ENCODE results near the gene SPEF1.

The SPEF1 gene

DNA sequence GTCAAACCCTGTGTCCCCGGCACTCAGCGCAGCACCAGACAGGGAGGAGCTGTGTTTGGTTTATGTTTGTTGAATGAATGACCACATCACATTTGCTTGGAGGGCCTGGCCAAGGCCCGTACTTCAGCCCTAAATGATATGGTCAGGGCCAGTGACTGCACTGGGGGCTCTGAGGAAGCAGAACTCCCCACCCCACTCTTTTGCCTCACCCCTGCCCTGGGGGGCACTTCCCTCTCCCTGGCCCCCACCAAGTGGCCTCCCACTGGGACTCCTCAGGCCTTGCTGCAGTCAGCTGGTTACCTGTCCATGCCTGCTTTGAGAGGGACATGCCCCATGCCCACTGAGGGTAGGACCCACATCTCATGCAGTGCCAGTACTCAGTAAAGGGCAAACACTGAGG lies 16.6 kb downstream of the SPEF1 start:
- no peak for DNase-seq

DNA sequence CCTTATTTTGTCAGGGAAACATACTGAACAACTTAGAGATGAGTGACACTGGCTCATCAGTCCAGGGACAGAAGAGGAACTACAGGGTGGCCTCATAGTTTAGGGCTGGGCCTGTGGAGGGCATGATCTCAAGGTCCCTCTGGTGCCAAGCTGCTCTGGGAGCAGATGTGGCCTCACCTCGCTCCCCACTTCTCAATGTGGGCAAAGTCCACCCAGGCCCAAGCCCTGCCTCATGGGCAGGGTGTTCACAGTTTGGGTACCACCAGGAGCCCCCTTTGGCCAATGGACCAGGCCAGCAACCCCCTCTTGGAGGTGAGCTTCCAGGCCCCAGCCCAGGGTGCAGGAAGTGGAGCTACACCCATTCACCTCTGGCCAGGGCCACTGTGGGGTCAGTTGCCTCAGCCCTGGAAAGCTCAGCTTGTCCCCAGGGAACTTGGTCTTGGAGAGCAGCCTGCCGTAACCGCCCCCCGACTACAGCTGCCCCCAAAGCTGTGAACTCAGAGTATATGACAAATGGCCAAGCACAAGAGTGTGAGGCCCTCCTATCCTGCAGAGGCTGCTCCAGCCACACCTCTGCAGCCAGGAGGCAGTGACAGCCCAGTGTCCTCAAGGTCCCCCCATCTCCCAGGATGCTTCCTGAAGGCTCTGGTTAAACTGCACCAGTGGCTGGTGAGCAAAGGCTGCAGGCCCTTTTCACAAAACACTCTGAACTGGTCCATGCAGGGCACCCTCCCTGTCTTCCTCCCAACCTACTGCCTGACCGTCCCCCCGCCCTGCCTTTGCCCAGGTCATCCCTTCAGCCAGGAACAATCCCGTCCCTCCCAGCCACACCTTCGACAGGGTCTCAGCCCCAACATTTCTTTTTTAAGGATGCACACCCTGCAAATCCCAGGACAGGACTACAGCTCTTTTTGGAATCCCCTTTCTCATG lies 17.3 kb downstream of the SPEF1 start:
- no peak for DNase-seq

DNA sequence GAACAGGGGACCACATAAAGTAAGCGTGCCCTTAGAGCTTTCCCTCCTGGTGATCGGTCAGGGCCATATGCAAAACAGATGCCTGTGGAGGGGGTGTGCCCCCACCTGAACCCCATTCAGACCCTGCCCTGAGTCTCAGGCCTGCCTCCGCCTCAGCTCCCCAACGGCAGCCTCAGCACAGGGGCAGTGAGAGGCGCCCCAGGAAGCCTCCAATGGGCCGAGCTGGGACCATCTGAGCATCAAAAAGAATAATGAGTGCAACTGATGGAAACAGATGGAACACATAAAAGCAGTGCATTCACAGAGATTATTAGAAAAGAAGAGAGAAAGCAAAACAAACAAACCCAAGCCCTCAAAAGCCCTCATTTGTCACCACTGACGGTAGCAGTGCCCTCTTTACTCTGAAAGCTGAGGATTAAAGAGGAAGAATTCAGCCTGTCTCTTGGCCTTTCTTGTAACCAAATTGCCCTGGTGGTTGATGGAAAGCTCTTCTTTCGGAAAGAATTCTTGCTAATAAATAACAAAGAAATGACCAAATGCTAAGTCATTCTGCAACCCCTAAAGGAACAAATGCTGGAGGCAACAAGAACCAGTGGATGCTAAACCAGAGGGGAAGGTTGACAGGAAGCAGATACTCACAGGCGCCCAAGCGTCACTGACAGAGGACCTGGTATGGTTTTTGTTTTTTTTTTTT lies 20.4 kb downstream of the SPEF1 start:
- no peak for DNase-seq

DNA sequence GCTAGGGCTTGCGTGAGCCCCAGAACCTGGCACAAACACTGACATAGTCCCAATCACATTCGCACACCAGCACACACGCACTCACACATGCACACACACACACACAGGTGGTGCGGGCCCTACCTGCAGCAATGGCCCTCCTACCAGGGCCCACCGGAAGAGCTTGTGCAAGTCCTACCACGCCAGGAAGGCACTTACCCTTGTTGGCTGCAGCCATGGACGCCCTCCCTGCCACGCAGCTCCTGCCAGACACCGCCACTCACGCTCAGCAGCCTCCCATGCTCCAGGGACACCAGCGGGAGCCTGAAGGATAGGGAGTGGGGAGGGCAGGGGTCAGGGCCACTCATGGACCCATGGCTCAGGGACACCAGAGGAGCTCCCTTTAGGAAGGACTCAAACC lies 21.4 kb downstream of the SPEF1 start:
- DNase-seq = no peak

DNA sequence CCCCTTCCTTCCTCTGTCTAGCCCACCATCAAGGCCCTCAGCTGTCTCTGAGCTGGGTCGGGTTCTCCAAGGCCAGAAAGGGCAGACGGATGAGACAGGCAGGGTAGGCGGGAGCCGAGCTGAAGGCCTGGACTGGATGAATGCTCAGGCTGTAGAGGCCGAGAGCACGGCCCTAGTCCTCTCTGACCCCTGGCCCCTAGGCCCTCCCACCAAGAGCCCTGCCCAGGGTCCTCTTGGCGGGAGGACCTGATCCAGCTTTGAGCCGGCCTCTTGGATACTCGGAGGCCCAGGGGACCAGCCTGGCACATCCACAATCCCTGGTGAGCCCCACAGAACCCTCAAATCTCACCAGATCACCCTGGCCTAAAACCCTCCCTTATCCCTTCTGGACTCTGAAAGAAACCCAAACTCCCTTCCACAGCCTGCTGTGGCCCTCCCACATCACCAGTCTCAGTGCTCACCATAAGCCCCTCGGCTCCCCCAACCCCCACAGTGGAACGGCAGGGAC lies 21.9 kb downstream of the SPEF1 start:
- DNase-seq = no peak

DNA sequence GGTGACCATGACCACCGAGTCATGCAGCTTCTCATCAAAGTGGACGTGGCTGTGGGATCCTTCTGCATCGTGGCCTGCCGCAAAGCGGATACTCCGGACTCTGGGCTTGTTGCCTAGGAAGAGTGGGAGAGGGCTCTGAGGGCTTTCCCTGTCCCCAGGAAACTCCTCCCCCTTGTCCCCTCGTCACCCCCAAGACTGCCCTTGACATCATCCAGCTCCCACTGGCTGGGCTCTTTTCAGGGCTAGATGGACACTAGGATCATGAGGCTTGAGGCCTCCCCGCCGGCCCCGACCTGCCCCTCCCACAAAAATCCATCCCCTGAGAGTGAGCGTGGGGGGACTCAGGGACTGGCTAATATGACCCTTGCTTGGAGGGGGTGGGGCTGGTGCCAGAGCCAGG lies 22.7 kb downstream of the SPEF1 start:
- DNase-seq = no peak

DNA sequence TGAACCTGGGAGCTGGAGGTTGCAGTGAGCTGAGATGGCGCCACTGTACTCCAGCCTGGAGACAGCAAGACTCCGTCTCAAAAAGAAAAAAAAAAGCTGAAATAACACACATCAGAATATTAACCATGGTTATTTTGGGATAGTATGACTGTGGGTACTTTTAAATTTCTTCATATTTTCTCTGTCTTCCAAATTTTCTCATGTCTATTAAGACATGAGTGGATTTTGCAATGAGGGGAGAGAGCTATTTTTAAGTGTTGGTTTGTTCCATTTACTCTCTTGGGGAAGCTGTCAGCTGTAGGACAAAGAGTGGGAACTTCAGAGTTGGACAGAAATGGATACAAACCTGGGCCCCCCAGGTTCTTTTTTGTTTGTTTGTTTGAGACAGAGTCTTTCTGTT lies 24.0 kb downstream of the SPEF1 start:
- DNase-seq = no peak

DNA sequence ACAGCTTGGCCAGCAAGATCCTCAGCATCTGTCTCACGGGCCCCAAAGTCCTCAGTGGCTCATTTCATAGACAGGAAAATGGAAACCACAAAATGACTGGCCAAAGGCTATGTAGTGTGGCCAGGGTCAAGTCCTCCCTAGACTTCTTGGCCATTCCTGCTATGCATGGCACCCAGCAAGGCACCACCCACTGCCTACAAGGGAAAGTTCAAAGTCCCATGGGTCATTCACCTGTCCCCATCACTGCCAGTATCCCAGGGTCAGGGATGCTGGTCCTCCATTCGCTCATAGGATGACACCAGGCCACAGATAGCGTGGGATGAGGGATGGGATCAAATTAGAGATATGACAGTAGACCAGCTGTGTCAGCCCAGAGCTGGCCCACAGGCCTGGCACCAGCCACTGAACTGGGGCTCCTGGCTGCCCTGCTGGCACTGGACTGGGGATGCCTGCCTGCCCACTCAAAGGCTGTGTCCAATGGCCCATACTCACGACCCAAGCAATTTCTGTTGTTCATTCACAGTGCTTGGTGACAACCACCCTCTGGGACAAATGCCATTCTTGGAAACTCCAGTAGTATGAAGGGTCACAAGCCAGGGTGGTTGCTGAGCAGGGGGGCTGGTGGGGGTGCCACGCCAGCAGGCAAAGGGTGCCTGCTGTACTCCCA lies 25.3 kb downstream of the SPEF1 start:
- no peak for DNase-seq

DNA sequence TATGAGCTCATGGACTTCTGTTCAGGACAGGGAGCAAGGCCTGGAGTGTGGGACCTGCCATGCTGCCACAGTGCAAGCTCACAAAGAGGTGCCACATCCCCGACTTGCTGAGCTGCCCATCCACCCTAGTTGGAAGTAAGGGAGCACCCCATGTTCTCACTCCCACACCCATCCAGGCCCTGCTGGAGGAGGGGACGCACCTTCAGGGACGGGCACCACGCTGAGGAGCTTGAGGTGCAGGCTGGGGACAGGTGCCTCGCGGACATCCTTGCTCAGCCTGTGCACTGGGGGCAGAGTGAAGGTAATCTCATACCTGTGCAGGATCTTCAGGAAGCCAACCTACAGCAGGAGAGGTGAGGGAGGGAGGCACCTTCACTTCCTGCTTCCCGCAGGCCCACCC lies 26.0 kb downstream of the SPEF1 start:
- DNase-seq = no peak

DNA sequence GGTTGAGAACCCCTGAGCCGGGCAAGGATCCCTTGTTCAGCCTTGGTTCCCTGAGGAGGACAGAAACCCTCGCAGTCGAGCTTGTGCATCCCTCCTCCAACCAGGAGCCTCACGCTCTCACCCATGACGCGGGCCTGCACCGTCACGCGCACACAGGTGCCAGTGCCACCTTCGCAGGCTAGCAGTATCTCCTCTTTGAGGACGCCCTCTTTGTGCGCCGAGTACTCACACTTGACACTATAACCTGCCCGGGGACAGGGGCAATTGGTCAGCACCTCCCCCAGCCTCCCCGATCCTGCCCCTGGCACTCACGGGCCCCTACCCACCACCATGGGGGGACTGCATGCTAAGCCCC lies 27.0 kb downstream of the SPEF1 start:
- no peak for DNase-seq

DNA sequence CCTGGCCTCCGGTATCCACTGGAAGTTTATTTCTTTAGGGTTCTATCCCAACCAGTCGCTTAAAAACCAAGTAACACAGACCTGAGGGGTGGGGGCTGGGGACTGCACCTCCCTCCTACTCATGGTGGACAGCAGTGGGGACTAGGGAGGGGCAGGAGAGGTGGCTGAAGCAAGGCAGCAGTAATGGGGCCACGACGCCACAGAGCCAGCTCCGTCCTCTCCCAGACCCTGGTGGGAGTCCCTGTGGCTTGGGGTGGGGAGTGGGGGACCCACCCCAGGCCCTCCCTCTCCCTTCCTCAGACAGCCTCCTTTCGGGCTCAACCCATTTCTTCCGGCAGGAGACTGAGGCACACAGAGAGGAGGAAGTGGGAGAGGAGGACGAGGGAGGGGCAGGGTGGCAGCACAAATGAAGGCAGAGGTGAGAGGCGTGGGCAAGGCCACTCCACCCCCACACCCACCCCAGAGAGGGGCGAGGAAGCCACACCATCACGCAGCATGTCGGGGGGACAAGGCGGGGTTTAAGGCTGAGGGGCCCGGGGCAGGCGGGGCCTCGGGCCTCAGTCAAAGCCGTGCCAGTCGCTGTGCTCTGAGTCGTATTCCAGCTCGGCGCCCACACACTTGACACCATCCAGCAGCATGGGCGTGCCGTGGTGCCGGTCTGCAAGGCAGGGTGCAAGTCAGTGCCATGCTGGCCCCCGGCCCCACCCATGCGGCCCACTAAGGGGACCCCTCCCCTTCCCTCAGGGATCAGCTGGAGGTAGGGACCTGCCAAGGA lies 27.6 kb downstream of the SPEF1 start:
- DNase-seq = no peak

DNA sequence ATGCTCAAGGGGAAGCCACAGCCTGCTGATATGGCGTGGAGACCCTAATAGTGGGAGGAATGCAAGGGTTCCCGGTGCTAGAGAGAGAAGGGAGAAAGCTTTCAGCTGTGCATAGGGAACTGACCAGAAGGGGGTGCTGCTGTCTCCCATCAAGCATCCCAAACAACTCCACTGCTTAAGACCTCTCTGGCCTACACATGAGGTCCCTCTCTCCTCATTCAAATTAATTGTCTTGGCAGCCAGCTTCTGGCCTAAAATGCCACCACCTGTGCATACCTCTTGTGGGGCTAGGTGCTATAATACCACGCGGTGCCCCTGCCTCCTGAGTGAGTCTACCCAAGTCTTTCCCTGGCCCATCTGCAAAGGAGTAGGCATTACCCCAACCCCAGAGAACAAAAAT lies 28.1 kb downstream of the SPEF1 start:
- no peak for DNase-seq

DNA sequence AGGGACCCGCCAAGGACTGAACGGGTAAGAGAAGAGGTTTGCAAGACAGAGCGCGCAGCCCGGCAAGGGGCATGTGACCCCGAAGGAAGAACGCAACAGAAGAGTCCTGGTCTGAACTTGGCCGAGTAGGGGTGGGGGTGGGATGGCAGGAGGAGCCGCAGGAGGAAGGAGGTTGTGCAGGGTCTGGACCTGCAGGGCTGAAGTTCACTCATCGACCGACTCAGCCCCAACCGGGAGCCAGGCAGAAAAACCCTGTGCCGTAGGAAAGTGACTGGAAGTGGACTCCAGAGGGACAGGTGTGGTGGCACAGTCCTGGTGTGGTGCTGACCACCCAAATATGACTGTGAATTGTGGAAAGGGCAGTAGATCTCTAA lies 28.9 kb downstream of the SPEF1 start:
- DNase-seq = no peak

DNA sequence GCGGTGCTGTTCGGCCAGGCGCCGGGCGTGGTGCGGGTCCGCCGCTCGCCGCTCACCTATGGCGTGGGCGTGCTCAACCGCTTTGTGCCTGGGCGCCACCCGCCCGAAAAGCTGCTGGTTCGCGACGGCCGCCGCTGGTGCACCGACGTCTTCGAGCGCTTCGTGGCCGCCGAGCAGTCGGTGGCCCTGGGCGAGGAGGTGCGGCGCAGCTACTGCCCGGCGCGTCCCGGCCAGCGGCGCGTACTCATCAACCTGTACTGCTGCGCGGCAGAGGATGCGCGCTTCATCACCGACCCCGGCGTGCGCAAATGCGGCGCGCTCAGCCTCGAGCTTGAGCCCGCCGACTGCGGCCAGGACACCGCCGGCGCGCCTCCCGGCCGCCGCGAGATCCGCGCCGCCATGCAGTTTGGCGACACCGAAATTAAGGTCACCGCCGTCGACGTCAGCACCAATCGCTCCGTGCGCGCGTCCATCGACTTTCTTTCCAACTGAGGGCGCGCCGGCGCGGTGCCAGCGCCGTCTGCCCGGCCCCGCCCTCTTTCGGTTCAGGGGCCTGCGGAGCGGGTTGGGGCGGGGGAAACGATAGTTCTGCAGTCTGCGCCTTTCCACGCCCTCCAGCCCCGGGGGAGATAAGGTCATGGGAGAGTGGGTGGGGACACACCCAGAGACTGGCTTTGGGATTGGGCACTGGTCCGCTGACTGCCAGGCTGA lies 29.4 kb downstream of the SPEF1 start:
- no peak for DNase-seq

DNA sequence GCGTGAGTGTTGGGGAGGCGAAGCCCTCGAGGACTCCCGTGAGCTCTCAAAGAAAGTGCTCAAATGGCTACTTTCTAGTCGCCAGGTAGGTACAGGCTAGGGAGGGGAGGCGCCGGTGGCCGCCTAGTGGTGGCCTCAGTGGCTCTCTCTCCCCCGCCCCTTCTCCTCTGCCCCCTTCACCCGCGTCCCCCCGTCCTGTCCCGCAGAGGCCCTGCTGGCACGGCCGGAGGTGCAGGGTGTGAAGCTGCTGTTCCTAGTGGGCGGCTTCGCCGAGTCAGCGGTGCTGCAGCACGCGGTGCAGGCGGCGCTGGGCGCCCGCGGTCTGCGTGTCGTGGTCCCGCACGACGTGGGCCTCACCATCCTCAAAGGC lies 30.0 kb downstream of the SPEF1 start:
- DNase-seq = no peak

DNA sequence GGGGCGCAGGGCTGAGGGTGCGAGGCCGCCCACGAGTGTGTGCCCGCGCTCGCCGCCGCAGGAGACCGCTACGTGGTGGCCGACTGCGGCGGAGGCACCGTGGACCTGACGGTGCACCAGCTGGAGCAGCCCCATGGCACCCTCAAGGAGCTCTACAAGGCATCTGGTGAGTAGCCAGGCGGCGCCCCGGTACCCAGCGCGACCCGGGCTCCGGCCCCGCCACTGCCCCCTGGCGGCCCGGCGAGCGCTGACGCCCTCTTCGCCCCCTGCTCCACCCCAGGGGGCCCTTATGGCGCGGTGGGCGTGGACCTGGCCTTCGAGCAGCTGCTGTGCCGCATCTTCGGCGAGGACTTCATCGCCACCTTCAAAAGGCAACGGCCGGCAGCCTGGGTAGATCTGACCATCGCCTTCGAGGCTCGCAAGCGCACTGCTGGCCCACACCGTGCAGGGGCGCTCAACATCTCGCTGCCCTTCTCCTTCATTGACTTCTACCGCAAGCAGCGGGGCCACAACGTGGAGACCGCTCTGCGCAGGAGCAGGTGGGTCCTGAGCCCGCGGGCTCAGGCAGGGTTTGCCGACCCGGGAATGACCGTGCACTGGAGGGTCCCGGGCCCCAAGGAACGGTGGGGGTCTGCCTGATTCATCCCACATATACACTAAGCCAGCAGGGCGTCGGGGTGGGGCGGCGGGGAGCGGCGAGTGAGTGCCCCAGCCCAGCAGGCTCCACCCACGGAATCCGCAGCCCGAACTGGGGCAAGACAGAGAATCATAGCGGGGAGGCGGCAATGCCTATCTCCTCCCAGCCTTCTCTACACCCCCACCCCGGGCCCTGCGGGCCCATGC lies 31.3 kb downstream of the SPEF1 start:
- no peak for DNase-seq

DNA sequence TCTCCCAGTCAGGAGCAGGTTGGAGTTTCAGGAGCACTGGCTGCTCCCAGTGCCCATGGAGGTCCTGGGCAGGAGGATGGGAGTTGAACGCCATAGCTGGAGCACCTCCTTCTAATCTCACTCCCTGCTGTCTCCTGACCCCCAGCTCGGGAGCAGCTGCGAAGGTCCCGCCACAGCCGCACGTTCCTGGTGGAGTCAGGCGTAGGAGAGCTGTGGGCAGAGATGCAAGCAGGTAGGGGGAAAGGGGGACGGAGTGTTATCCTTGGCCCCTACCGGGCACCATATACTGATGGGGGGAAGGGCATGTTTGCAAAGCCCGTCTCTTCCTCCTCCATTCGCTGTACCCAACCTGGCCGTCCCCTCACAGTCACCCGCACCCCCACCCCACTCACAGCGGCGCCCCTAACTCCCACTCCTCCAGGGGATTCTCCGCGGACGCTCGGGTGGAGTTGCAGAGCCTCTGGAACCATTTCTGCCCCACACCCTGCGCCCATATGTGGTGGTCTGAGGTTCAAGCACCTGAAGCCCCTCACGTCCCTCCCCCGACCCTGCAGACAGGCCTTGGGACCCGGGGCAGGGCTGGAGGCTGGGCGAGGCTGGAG lies 32.1 kb downstream of the SPEF1 start:
- no peak for DNase-seq

DNA sequence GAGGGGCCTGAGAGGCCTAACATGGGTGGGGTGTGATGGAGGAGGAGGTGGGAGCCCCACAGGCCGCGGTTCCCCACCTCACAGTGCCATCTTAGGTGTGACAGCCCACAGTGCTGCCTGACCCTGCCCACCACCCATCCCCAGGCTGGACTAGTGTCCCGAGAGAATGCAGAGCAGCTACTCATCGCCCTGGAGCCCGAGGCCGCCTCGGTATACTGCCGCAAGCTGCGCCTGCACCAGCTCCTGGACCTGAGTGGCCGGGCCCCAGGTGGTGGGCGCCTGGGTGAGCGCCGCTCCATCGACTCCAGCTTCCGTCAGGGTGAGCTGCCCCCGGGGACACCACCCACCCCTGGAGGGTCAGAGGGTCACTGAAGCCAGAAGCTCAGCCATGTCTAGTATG lies 33.2 kb downstream of the SPEF1 start:
- DNase-seq = no peak

DNA sequence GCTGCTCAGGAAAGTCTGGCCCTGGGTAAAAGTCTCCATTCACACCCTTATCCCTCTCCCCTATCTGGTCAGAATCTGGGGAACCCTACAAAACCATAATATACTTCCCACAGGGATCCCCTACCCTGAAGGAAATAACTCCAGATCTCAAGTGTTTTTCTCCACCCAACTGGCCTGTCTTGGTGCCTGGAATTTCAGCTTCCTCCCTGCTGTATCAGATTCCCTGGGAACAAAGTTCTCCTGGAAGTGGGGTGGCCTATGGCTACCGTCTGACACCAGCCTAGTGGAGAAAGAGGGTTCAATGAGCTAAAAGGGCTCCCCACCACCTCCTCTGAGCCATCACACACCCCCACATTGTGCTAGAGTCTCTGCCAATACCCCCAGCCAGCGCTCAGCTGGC lies 33.8 kb downstream of the SPEF1 start:
- DNase-seq = no peak

DNA sequence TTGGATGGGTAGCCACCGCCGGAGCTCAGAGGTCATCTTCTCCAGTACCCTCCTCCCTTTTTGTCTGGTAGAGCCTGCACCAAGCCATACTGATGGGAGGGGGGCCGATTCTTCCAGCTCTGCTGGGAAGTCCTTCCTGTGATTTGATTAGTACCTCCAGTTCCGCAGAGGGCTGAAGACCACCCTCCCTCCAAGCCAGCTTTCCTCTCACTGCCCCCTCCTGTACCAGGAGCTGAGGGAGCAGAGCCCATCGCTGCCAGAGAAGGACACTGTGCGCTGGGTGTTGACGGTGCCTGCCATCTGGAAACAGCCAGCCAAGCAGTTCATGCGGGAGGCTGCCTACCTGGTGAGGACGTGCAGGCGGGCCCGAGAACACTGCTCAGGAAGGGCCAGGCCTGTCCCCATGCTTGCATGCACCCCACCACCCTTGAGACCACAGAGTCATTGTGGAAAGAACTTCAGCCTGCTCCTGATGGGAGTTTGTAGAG lies 35.5 kb downstream of the SPEF1 start:
- no peak for DNase-seq

Data from KG1 (cell line).